Liver (tissue), 9 donors: ENCODE data around the gene ARHGAP6. TPM values are rescaled to one million over a fixed set of nuclear protein-coding genes. Genes with fewer than 3 reads are reported as not detected.

Experiments used
- DNase-seq: peaks from one replicate; pipeline ENCODE4 v3.0.0-alpha.2; 2017; ENCODE audit warnings: low spot score
- H3K27ac ChIP-seq, 2 donors: one replicate each; pipeline ENCODE4 v1.7.0; 2013; ENCODE audit warnings: inconsistent platforms in 2 of 2, low read length in 2 of 2, control low read depth in 1 of 2, low read depth in 1 of 2, mild to moderate bottlenecking in 1 of 2
- H3K27me3 ChIP-seq, 4 donors: one replicate each; pipeline versions ENCODE4 v1.6.1 to v1.7.0; 2013; ENCODE audit warnings: low read length in 3 of 4, inconsistent platforms in 1 of 4, mild to moderate bottlenecking in 1 of 4, moderate library complexity in 1 of 4; ENCODE audit not compliant: control insufficient read depth in 4 of 4, insufficient read depth in 4 of 4
- H3K36me3 ChIP-seq, 4 donors: one replicate each; pipeline versions ENCODE4 v1.6.1 to v1.7.0; 2013; ENCODE audit warnings: low read length in 3 of 4, mild to moderate bottlenecking in 3 of 4, low read depth in 1 of 4, moderate library complexity in 1 of 4; ENCODE audit not compliant: control insufficient read depth in 4 of 4, insufficient read depth in 3 of 4
- H3K4me1 ChIP-seq, 4 donors: one replicate each; pipeline versions ENCODE4 v1.6.1 to v1.7.0; 2013; ENCODE audit warnings: low read length in 3 of 4, mild to moderate bottlenecking in 3 of 4, moderate library complexity in 1 of 4; ENCODE audit not compliant: control insufficient read depth in 4 of 4, insufficient read depth in 4 of 4
- H3K4me3 ChIP-seq, 3 donors: one replicate each; pipeline versions ENCODE4 v1.6.1 to v1.7.0; 2013; ENCODE audit warnings: low read length in 3 of 3, control low read depth in 1 of 3, low read depth in 1 of 3, mild to moderate bottlenecking in 1 of 3
- H3K9ac ChIP-seq, 2 donors: one replicate each; pipeline ENCODE4 v1.7.0; 2013; ENCODE audit warnings: low read length in 2 of 2, mild to moderate bottlenecking in 2 of 2, moderate library complexity in 2 of 2, control low read depth in 1 of 2, low read depth in 1 of 2
- H3K9me3 ChIP-seq, 4 donors: one replicate each; pipeline versions ENCODE4 v1.6.1 to v1.7.0; 2013; ENCODE audit warnings: low read length in 3 of 4; ENCODE audit not compliant: control insufficient read depth in 4 of 4
- EGR1 ChIP-seq, 2 donors: IDR thresholded peaks; 2 replicates each; pipeline ENCODE4 v1.6.1; 2016 to 2018; ENCODE audit warnings: antibody characterized with exemption in 2 of 2, low read depth in 2 of 2
- FOXA1 ChIP-seq: IDR thresholded peaks from 2 replicates; pipeline ENCODE4 v1.6.1; 2016; ENCODE audit warnings: antibody characterized with exemption
- FOXA2 ChIP-seq: IDR thresholded peaks from 2 replicates; pipeline ENCODE4 v1.6.1; 2016; ENCODE audit warnings: antibody characterized with exemption
- GABPA ChIP-seq, 2 donors: IDR thresholded peaks in 1 of 2; conservative IDR thresholded peaks in 1 of 2; 2 replicates each; pipeline ENCODE4 v1.6.1; 2016; ENCODE audit warnings: antibody characterized with exemption in 2 of 2, mild to moderate bottlenecking in 1 of 2, moderate library complexity in 1 of 2
- HNF4A ChIP-seq, 2 donors: conservative IDR thresholded peaks; 2 replicates each; pipeline ENCODE4 v1.6.1; 2016; ENCODE audit warnings: antibody characterized with exemption in 2 of 2, mild to moderate bottlenecking in 2 of 2
- JUND ChIP-seq, 2 donors: IDR thresholded peaks; 2 replicates each; pipeline ENCODE4 v1.6.1; 2016; ENCODE audit warnings: antibody characterized with exemption in 2 of 2
- MAX ChIP-seq: IDR thresholded peaks from 2 replicates; pipeline ENCODE4 v1.6.1; 2016; ENCODE audit warnings: antibody characterized with exemption
- NR2F2 ChIP-seq: IDR thresholded peaks from 2 replicates; pipeline ENCODE4 v1.6.1; 2016; ENCODE audit warnings: antibody characterized with exemption
- RAD21 ChIP-seq, 2 donors: IDR thresholded peaks; 2 replicates each; pipeline ENCODE4 v1.6.1; 2016; ENCODE audit warnings: antibody characterized with exemption in 2 of 2, mild to moderate bottlenecking in 2 of 2
- REST ChIP-seq: IDR thresholded peaks from 2 replicates; pipeline ENCODE4 v1.6.1; 2016; ENCODE audit warnings: antibody characterized with exemption, mild to moderate bottlenecking
- RXRA ChIP-seq, 2 donors: IDR thresholded peaks; 2 replicates each; pipeline ENCODE4 v1.6.1; 2017 to 2018; ENCODE audit warnings: antibody characterized with exemption in 2 of 2, mild to moderate bottlenecking in 1 of 2
- YY1 ChIP-seq: IDR thresholded peaks from 2 replicates; pipeline ENCODE4 v1.6.1; 2016; ENCODE audit warnings: antibody characterized with exemption, mild to moderate bottlenecking
- WGBS: extraction: QIAGEN DNeasy Blood & Tissue Kit; methylation state at CpG from one replicate; pipeline ENCODE4 v1.1.7; 2013; 5-methylcytosine and 5-hydroxymethylcytosine counted together
- polyA plus RNA-seq, 2 donors: library from polyadenylated mRNA; stranded (reverse) in 1 of 2; unstranded in 1 of 2; fragments of 200-250 nt in 1 of 2; fragments of >200 nt in 1 of 2; fragmentation: Nextera tagmentation in 1 of 2; extraction: Ambion mirVana in 1 of 2; gene quantifications; one replicate each; pipeline versions ENCODE4 v1.2.1 to v1.2.3, GENCODE V29; 2013 to 2015
- total RNA-seq, 2 donors: library from RNA; depleted of rRNA; stranded (reverse); fragments of >200 nt; gene quantifications; one replicate each; pipeline ENCODE4 v1.2.3, GENCODE V29; 2014
- TF ChIP-seq, protein P1 (sequence below): IDR thresholded peaks from 2 replicates; pipeline ENCODE4 v1.6.1; 2016; ENCODE audit warnings: antibody characterized with exemption
- TF ChIP-seq, protein P2 (sequence below): fragments of 150-350 bp; IDR thresholded peaks from 2 replicates; pipeline ENCODE4 v1.5.1; 2017; ENCODE audit warnings: improper control_type of control experiment, low read depth, low read length; ENCODE audit not compliant: missing input control
- TF ChIP-seq, protein P3 (sequence below): IDR thresholded peaks from 2 replicates; pipeline ENCODE4 v1.6.1; 2016; ENCODE audit warnings: antibody characterized with exemption
- donor health status: healthy.
- donor health status: healthy.
- donor health status: healthy.
- donor health status: healthy.
- donor health status: healthy.

ARHGAP6 gene
- total RNA-seq (1 to 10 TPM in 1 of 2 donors, under 1 TPM in 1; 0.84 to 2.2 TPM), polyA plus RNA-seq (under 1 TPM; 0.10 to 0.47 TPM)

DNA sequence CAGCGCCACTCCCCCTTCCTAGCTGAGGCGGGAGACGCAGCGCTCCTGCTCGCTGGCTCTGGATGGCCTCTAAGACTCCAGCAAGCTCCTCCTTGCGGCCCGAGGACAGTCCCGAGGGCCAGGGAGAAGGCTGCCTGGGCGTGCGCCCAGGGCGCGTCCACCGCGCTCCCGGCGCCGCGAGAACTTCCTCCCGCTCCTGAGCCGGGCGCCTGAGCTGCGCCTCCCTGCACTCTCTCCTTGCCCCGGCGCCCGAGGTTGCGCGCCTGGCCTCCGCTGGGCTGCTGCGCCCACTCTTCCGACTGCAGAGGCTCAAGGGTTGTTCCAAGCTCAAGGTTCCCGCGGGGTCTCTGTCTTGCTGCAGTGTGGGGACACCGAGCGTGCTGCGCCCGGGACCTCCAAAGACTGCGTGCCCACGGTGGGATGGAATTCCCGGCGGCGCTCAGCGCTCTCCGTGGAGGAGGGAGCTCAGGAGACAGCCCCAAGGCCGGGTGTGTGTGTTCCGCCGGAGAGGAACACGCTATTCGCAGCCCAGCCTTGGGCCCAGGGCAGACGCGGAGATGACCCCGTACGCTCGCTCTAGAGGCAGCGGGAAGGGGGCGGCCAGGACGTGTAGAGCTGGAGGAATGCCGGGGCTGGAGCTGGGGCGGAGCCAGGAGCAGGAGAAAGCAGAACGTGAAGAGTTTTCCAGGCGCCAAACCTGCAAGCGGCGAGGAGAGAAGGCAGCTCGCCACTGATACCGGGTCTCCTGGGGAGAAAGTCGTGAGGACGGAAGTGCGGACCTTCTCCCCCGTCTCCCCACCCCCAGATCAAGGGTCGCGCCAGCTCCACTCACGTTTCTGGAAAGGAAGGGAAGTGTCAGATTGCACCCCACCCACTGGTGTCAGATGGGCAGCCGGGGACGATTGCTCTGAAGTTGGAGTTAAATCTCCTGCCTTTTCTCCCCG, at the start of gene ARHGAP6:
TSS of gene ARHGAP6 (minus strand) at position 753 of the 944 bp plus-strand sequence. CDS start 1,092 bp downstream, outside the sequence.
- DNase-seq, result peak; percentile 35
- H3K9me3 ChIP-seq, result no peaks in the 10 kb centered on the region
- TF ChIP-seq, protein P1, sequence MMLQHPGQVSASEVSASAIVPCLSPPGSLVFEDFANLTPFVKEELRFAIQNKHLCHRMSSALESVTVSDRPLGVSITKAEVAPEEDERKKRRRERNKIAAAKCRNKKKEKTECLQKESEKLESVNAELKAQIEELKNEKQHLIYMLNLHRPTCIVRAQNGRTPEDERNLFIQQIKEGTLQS, result no peak
- TF ChIP-seq GABPA (IDR thresholded peaks at IDR 0.05 in 1 of 2, conservative IDR thresholded peaks at IDR 0.05 in 1 of 2) (no peak), YY1 (no peak), RAD21 (IDR thresholded peaks at IDR 0.05) (no peak), REST (no peak), RXRA (IDR thresholded peaks at IDR 0.05) (no peak), MAX (no peak), FOXA1 (no peak), NR2F2 (no peak), FOXA2 (no peak), HNF4A (conservative IDR thresholded peaks at IDR 0.05) (no peak), JUND (IDR thresholded peaks at IDR 0.05) (no peak), EGR1 (IDR thresholded peaks at IDR 0.05; ENCODE audit: low read depth in 2 of 2) (no peak)
- TF ChIP-seq, protein P2, sequence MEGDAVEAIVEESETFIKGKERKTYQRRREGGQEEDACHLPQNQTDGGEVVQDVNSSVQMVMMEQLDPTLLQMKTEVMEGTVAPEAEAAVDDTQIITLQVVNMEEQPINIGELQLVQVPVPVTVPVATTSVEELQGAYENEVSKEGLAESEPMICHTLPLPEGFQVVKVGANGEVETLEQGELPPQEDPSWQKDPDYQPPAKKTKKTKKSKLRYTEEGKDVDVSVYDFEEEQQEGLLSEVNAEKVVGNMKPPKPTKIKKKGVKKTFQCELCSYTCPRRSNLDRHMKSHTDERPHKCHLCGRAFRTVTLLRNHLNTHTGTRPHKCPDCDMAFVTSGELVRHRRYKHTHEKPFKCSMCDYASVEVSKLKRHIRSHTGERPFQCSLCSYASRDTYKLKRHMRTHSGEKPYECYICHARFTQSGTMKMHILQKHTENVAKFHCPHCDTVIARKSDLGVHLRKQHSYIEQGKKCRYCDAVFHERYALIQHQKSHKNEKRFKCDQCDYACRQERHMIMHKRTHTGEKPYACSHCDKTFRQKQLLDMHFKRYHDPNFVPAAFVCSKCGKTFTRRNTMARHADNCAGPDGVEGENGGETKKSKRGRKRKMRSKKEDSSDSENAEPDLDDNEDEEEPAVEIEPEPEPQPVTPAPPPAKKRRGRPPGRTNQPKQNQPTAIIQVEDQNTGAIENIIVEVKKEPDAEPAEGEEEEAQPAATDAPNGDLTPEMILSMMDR, result no peak
- TF ChIP-seq, protein P3, sequence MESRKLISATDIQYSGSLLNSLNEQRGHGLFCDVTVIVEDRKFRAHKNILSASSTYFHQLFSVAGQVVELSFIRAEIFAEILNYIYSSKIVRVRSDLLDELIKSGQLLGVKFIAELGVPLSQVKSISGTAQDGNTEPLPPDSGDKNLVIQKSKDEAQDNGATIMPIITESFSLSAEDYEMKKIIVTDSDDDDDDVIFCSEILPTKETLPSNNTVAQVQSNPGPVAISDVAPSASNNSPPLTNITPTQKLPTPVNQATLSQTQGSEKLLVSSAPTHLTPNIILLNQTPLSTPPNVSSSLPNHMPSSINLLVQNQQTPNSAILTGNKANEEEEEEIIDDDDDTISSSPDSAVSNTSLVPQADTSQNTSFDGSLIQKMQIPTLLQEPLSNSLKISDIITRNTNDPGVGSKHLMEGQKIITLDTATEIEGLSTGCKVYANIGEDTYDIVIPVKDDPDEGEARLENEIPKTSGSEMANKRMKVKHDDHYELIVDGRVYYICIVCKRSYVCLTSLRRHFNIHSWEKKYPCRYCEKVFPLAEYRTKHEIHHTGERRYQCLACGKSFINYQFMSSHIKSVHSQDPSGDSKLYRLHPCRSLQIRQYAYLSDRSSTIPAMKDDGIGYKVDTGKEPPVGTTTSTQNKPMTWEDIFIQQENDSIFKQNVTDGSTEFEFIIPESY, result no peak
- peak within 1 kb of the TSS in 2 of 3 donors; percentile 14 to 36 for H3K4me3 ChIP-seq
- no peaks in the 10 kb centered on the region for H3K36me3 ChIP-seq
- H3K4me1 ChIP-seq, result peaks cover 4 to 20% (median 8%) of the 10 kb centered on the region in 4 donors
- WGBS, result 2% methylated on average over 74 of the region's 74 CpGs
- H3K27ac ChIP-seq, result peak within 1 kb of the TSS in 1 of 2 donors; percentile 12
- H3K27me3 ChIP-seq, result peaks cover 0 to 12% (median 0%) of the 10 kb centered on the region in 4 donors
- no peak within 1 kb of the TSS for H3K9ac ChIP-seq
